ENCODE measurements around the gene THRSP. TPM values are rescaled to one million over a fixed set of nuclear protein-coding genes. Genes with fewer than 3 reads are reported as not detected.

Gene THRSP
- polyA plus RNA-seq, 2 of the 4 experiments (the other 2 are of a cell fraction): not detected

- CTCF ChIA-PET: interaction anchor here (0.6 to 1.4 kb wide), 3 partner anchors 9 to 1031 kb away, joined by 3 to 4 read pairs (median 3); no protein-coding TSS in a partner anchor
- FAIRE-seq: no peak
- Histone ChIP-seq H3K9me3 (no peaks in the 10 kb centered on the region), H3K4me2 (peak overlapping the region; percentile 97), H3K4me1 (peaks cover 11% of the 10 kb centered on the region; the same call in 2 of the 3 replicates), H3K27ac (peak overlapping the region; percentile 89 to 98; a peak in 5 of 6 replicates), H3K4me3 (peak overlapping the region; percentile 78)
- no peak for ATAC-seq
- 34% methylated on average over 21 of the region's 21 CpGs for WGBS (ENCODE audit: missing lambda C conversion rate)
- DNase-seq (ENCODE audit: low read depth in 1 of 2, low spot score in 1 of 2): no peak
- TF ChIP-seq JUNB (IDR thresholded peaks at IDR 0.05) (no peak), HEYL (CRISPR knock-in tag; IDR thresholded peaks at IDR 0.05) (no peak), KDM1A (IDR thresholded peaks at IDR 0.05; ENCODE audit: low read depth) (no peak), ESRRA (IDR thresholded peaks at IDR 0.05; ENCODE audit: borderline replicate concordance, low read length) (no peak)
- POLR2A ChIA-PET: interaction anchor here (0.6 to 1.9 kb wide), 5 partner anchors 10 to 252 kb away, joined by 3 to 8 read pairs (median 4); partner anchors contain the start of gene ALG8
Measured at GRCh38 chr11:78078218-78079167, 14.8 kb downstream of the THRSP start.

DNA sequence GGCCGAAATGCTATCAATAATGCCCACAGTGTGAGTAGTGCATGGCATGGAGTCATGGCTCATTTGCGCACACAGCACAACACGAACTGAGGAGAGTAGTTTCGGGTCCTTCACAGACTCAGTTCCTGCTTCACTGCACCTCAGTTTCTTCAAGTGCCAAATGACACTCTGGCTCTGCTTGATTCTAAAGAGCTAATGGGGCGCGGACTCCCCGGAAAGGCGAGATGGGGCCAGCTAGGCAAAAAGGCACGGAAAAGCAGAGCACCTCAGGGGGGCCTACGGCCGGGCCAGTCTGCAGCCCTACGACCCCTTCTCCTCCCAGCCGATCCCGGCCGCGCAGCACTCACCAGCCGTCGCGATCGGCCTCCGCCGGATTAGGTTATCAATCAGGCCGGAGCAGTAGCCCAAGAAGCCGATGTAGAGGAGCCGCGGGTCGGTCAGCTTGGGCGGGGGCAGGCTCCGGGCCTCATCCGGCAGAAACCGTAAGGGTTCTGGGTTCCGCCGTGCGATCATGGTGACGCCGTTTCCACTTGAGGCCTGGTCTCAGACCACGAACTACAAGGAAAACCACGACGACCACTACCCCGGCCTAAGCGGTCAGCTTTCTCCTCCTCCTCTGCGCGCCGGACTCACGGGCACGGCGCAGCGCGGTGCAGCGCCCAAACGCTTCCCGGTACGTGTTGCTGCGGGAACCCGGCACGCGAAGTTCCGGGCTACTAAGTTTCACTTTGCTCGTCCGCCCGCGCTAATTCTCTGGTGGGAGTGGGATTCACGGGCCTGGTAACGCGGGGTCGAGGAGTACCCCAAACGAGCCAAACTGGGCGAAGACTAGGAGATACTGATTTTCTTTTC is 15.8 kb downstream of the THRSP start, which contains the start of gene NDUFC2:
TSS of gene NDUFC2 (minus strand) at position 631 of the 852 bp plus-strand sequence. CDS start at position 513, 118 bp downstream.
- WGBS (ENCODE audit: missing lambda C conversion rate): under 1% methylated on average over 47 of the region's 68 CpGs
- POLR2A ChIA-PET: interaction anchor here (0.7 to 1.9 kb wide), 5 partner anchors 11 to 60 kb away, joined by 3 to 8 read pairs (median 4); partner anchors contain the start of gene ALG8
- FAIRE-seq: no peak
- TF ChIP-seq USF2 (IDR thresholded peaks at IDR 0.05) (no peak), JUN (IDR thresholded peaks at IDR 0.05) (peak; percentile 82 to 94), GATA3 (IDR thresholded peaks at IDR 0.05; ENCODE audit: borderline replicate concordance) (peak; percentile 66), EP300 (IDR thresholded peaks at IDR 0.05) (no peak), ZFP36 (IDR thresholded peaks at IDR 0.05; ENCODE audit: borderline replicate concordance, partially characterized antibody) (no peak), TP53 (CRISPR knock-in tag; IDR thresholded peaks at IDR 0.05) (0 out of 2 replicates have a peak, but pooled peaks have one; percentile 18), HDAC2 (IDR thresholded peaks at IDR 0.05) (peak; percentile 23; the same call in 1 of the 2 replicates), BCL3 (IDR thresholded peaks at IDR 0.05) (peak; percentile 90; the same call in 2 of the 3 replicates), E2F6 (IDR thresholded peaks at IDR 0.05; ENCODE audit: borderline replicate concordance, low read depth) (peak; percentile 93), HMGXB4 (CRISPR knock-in tag; IDR thresholded peaks at IDR 0.05; ENCODE audit: borderline replicate concordance) (peak; percentile 79; the same call in 1 of the 2 replicates), EHF (CRISPR knock-in tag; IDR thresholded peaks at IDR 0.05) (0 out of 2 replicates have a peak, but pooled peaks have one; percentile 15), NPAS2 (CRISPR knock-in tag; IDR thresholded peaks at IDR 0.05; ENCODE audit: borderline replicate concordance) (no peak), FOSL2 (IDR thresholded peaks at IDR 0.05) (no peak), FOSL2 (CRISPR knock-in tag; IDR thresholded peaks at IDR 0.05) (peak; percentile 30; the same call in 1 of the 2 replicates), RFX5 (IDR thresholded peaks at IDR 0.05) (peak; percentile 60; the same call in 1 of the 2 replicates), PHF8 (IDR thresholded peaks at IDR 0.05; ENCODE audit: borderline replicate concordance, low read depth) (peak; percentile 95), POLR2A (IDR thresholded peaks at IDR 0.05; ENCODE audit: low read length) (peak; percentile 92), KDM5A (IDR thresholded peaks at IDR 0.05) (peak; percentile 75; the same call in 1 of the 2 replicates), POLR2AphosphoS2 (conservative IDR thresholded peaks at IDR 0.05; ENCODE audit: low read length) (no peak), FOXS1 (CRISPR knock-in tag; IDR thresholded peaks at IDR 0.05) (0 out of 2 replicates have a peak, but pooled peaks have one; percentile 50), CBX2 (IDR thresholded peaks at IDR 0.05; ENCODE audit: borderline replicate concordance, low read depth) (no peak), PBX3 (IDR thresholded peaks at IDR 0.05) (0 out of 2 replicates have a peak, but pooled peaks have one; percentile 34), RNF2 (IDR thresholded peaks at IDR 0.05; ENCODE audit: borderline replicate concordance, low read depth) (no peak)
- TF ChIP-seq, protein P1, sequence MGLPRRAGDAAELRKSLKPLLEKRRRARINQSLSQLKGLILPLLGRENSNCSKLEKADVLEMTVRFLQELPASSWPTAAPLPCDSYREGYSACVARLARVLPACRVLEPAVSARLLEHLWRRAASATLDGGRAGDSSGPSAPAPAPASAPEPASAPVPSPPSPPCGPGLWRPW (IDR thresholded peaks at IDR 0.05): no peak

More for the DNA sequence above, 15.8 kb downstream of the THRSP start, which contains the start of gene NDUFC2:
- peak within 1 kb of the TSS; percentile 89 to 98 for H3K27ac ChIP-seq
- peak within 1 kb of the TSS; percentile 97 for H3K4me2 ChIP-seq
- CTCF ChIA-PET: interaction anchor here (0.9 to 1.4 kb wide), 5 partner anchors 8 to 34 kb away, joined by 3 to 4 read pairs (median 3); no protein-coding TSS in a partner anchor
- DNase-seq (ENCODE audit: low read depth in 1 of 2, low spot score in 1 of 2) (peak; percentile 76 to 88), ATAC-seq (peak; percentile 96 to 97)
- H3K9me3 ChIP-seq: no peaks in the 10 kb centered on the region
- H3K4me3 ChIP-seq: peak within 1 kb of the TSS; percentile 78
- peaks cover 11% of the 10 kb centered on the region; the same call in 2 of the 3 replicates for H3K4me1 ChIP-seq

Data from A549 (cell line).